Effector memory CD8-positive, alpha-beta T cell (primary cell): Measurements from ENCODE around the gene EHF.

ENCODE experiments used
- ATAC-seq: fragments of 150-1000 bp; cut with Tn5 transposase; replicated peaks from 2 replicates; pipeline ENCODE4 v1.10.0; 2021; ENCODE audit warnings: mild to moderate bottlenecking, moderate library complexity
- DNase-seq, 3 experiments: peaks; one replicate each; pipeline ENCODE4 v3.0.0; 2021
- H3K27ac Mint-ChIP-seq, 2 donors: one replicate each; pipeline ENCODE4 v1.8.0; 2022; ENCODE audit warnings: mild to moderate bottlenecking in 2 of 2, mixed read lengths in 2 of 2, moderate library complexity in 2 of 2
- H3K27me3 Mint-ChIP-seq, 2 donors: one replicate each; pipeline ENCODE4 v1.8.0; 2022; ENCODE audit warnings: mixed read lengths in 2 of 2
- H3K36me3 Mint-ChIP-seq: one replicate; pipeline ENCODE4 v1.8.0; 2022; ENCODE audit warnings: mild to moderate bottlenecking, moderate library complexity, mixed read lengths; ENCODE audit not compliant: insufficient read depth
- H3K4me1 Mint-ChIP-seq, 2 donors: one replicate each; pipeline ENCODE4 v1.8.0; 2022; ENCODE audit warnings: low read depth in 2 of 2, mixed read lengths in 2 of 2
- H3K4me3 Mint-ChIP-seq, 2 donors: one replicate each; pipeline ENCODE4 v1.8.0; 2022; ENCODE audit warnings: mild to moderate bottlenecking in 2 of 2, mixed read lengths in 2 of 2, moderate library complexity in 2 of 2
- H3K9me3 Mint-ChIP-seq, 2 donors: one replicate each; pipeline ENCODE4 v1.8.0; 2022; ENCODE audit warnings: mixed read lengths in 2 of 2

Gene EHF

GRCh38 chr11:34634694-34635062, 13.8 kb downstream of the EHF start:
- Mint-ChIP-seq H3K36me3 (no peaks in the 10 kb centered on the region), H3K4me1 (peaks cover 8 to 13% of the 10 kb centered on the region in 2 donors), H3K27ac (no peak overlapping the region), H3K9me3 (no peaks in the 10 kb centered on the region), H3K4me3 (no peak overlapping the region), H3K27me3 (peaks cover 6 to 40% of the 10 kb centered on the region in 2 donors)
- no peak for ATAC-seq
- DNase-seq, result no peak

GRCh38 chr11:34636127-34636526, 15.2 kb downstream of the EHF start:
- Mint-ChIP-seq H3K27me3 (peaks cover 9 to 55% of the 10 kb centered on the region in 2 donors), H3K4me1 (peaks cover 8 to 13% of the 10 kb centered on the region in 2 donors), H3K9me3 (no peaks in the 10 kb centered on the region), H3K27ac (no peak overlapping the region), H3K36me3 (no peaks in the 10 kb centered on the region), H3K4me3 (no peak overlapping the region)
- DNase-seq (no peak), ATAC-seq (no peak)

- H3K4me3 Mint-ChIP-seq, result no peak overlapping the region
- ATAC-seq (no peak), DNase-seq (no peak)
- H3K9me3 Mint-ChIP-seq, result no peaks in the 10 kb centered on the region
- peaks cover 9 to 52% of the 10 kb centered on the region in 2 donors for H3K27me3 Mint-ChIP-seq
- H3K27ac Mint-ChIP-seq, result no peak overlapping the region
- H3K36me3 Mint-ChIP-seq, result no peaks in the 10 kb centered on the region
- peaks cover 8 to 13% of the 10 kb centered on the region in 2 donors for H3K4me1 Mint-ChIP-seq
Observed at GRCh38 chr11:34637303-34637702, 16.4 kb downstream of the EHF start.

GRCh38 chr11:34638897-34639296, 18.0 kb downstream of the EHF start:
- Mint-ChIP-seq H3K4me1 (peaks cover 6% of the 10 kb centered on the region in 2 donors), H3K4me3 (no peak overlapping the region), H3K27ac (no peak overlapping the region), H3K27me3 (peaks cover 22 to 63% of the 10 kb centered on the region in 2 donors), H3K36me3 (no peaks in the 10 kb centered on the region), H3K9me3 (no peaks in the 10 kb centered on the region)
- no peak for ATAC-seq
- no peak for DNase-seq

GRCh38 chr11:34639545-34639944, 18.7 kb downstream of the EHF start:
- Mint-ChIP-seq H3K27ac (no peak overlapping the region), H3K4me1 (no peaks in the 10 kb centered on the region), H3K4me3 (no peak overlapping the region), H3K9me3 (no peaks in the 10 kb centered on the region), H3K27me3 (peaks cover 22 to 69% of the 10 kb centered on the region in 2 donors), H3K36me3 (no peaks in the 10 kb centered on the region)
- ATAC-seq (no peak), DNase-seq (no peak)

GRCh38 chr11:34640050-34640923, 19.4 kb downstream of the EHF start:
- peaks cover 0 to under 1% of the 10 kb centered on the region in 2 donors for H3K4me1 Mint-ChIP-seq
- H3K27me3 Mint-ChIP-seq, result peaks cover 25 to 72% of the 10 kb centered on the region in 2 donors
- no peak overlapping the region for H3K4me3 Mint-ChIP-seq
- ATAC-seq, result no peak
- no peak for DNase-seq
- no peak overlapping the region for H3K27ac Mint-ChIP-seq
- no peaks in the 10 kb centered on the region for H3K36me3 Mint-ChIP-seq
- H3K9me3 Mint-ChIP-seq, result no peaks in the 10 kb centered on the region

- Mint-ChIP-seq H3K27me3 (peaks cover 30 to 78% of the 10 kb centered on the region in 2 donors), H3K27ac (no peak overlapping the region), H3K36me3 (no peaks in the 10 kb centered on the region), H3K4me1 (peaks cover 0 to 5% of the 10 kb centered on the region in 2 donors), H3K9me3 (no peaks in the 10 kb centered on the region), H3K4me3 (no peak overlapping the region)
- DNase-seq (no peak), ATAC-seq (no peak)
Observed at GRCh38 chr11:34640924-34641275, 20.0 kb downstream of the EHF start.

- Mint-ChIP-seq H3K27ac (no peak overlapping the region), H3K4me1 (peaks cover 0 to 5% of the 10 kb centered on the region in 2 donors), H3K9me3 (no peaks in the 10 kb centered on the region), H3K36me3 (no peaks in the 10 kb centered on the region), H3K27me3 (peaks cover 30 to 84% of the 10 kb centered on the region in 2 donors), H3K4me3 (no peak overlapping the region)
- DNase-seq (no peak), ATAC-seq (no peak)
Observed at GRCh38 chr11:34641456-34641855, 20.6 kb downstream of the EHF start.

GRCh38 chr11:34642001-34642554, 21.2 kb downstream of the EHF start:
- no peaks in the 10 kb centered on the region for H3K9me3 Mint-ChIP-seq
- peaks cover 0 to 8% of the 10 kb centered on the region in 2 donors for H3K4me1 Mint-ChIP-seq
- DNase-seq (no peak), ATAC-seq (no peak)
- H3K4me3 Mint-ChIP-seq, result no peak overlapping the region
- H3K36me3 Mint-ChIP-seq, result no peaks in the 10 kb centered on the region
- H3K27me3 Mint-ChIP-seq, result peaks cover 30 to 84% of the 10 kb centered on the region in 2 donors
- H3K27ac Mint-ChIP-seq, result no peak overlapping the region

GRCh38 chr11:34642873-34643272, 22.0 kb downstream of the EHF start:
- no peak overlapping the region for H3K27ac Mint-ChIP-seq
- no peaks in the 10 kb centered on the region for H3K9me3 Mint-ChIP-seq
- H3K4me1 Mint-ChIP-seq, result peaks cover 0 to 9% of the 10 kb centered on the region in 2 donors
- H3K4me3 Mint-ChIP-seq, result no peak overlapping the region
- H3K27me3 Mint-ChIP-seq, result peaks cover 30 to 86% of the 10 kb centered on the region in 2 donors
- H3K36me3 Mint-ChIP-seq, result no peaks in the 10 kb centered on the region
- no peak for ATAC-seq
- DNase-seq, result no peak

- Mint-ChIP-seq H3K27ac (no peak overlapping the region), H3K36me3 (no peaks in the 10 kb centered on the region), H3K9me3 (no peaks in the 10 kb centered on the region), H3K4me1 (peaks cover 0 to 9% of the 10 kb centered on the region in 2 donors), H3K4me3 (no peak overlapping the region), H3K27me3 (peaks cover 30 to 83% of the 10 kb centered on the region in 2 donors)
- no peak for DNase-seq
- no peak for ATAC-seq
Observed at GRCh38 chr11:34643311-34643710, 22.4 kb downstream of the EHF start.

- H3K4me3 Mint-ChIP-seq, result no peak overlapping the region
- H3K27ac Mint-ChIP-seq, result no peak overlapping the region
- H3K4me1 Mint-ChIP-seq, result peaks cover 0 to 9% of the 10 kb centered on the region in 2 donors
- no peaks in the 10 kb centered on the region for H3K36me3 Mint-ChIP-seq
- ATAC-seq (no peak), DNase-seq (no peak)
- no peaks in the 10 kb centered on the region for H3K9me3 Mint-ChIP-seq
- H3K27me3 Mint-ChIP-seq, result peaks cover 30 to 79% of the 10 kb centered on the region in 2 donors
Observed at GRCh38 chr11:34643846-34644245, 23.0 kb downstream of the EHF start.

GRCh38 chr11:34644669-34645406, 23.9 kb downstream of the EHF start:
- Mint-ChIP-seq H3K4me3 (no peak overlapping the region), H3K4me1 (peaks cover 4 to 9% of the 10 kb centered on the region in 2 donors), H3K27ac (no peak overlapping the region), H3K9me3 (no peaks in the 10 kb centered on the region), H3K27me3 (peaks cover 22 to 70% of the 10 kb centered on the region in 2 donors), H3K36me3 (peaks cover under 1% of the 10 kb centered on the region)
- ATAC-seq (no peak), DNase-seq (no peak)
